ENCODE results near the gene ADAMTS5. TPM values are rescaled to one million over a fixed set of nuclear protein-coding genes. Genes with fewer than 3 reads are reported as not detected.

The ADAMTS5 gene
- total RNA-seq, 4 donors from 2014 or later: 24.8 to 99.7 (median 48.4) TPM

DNA sequence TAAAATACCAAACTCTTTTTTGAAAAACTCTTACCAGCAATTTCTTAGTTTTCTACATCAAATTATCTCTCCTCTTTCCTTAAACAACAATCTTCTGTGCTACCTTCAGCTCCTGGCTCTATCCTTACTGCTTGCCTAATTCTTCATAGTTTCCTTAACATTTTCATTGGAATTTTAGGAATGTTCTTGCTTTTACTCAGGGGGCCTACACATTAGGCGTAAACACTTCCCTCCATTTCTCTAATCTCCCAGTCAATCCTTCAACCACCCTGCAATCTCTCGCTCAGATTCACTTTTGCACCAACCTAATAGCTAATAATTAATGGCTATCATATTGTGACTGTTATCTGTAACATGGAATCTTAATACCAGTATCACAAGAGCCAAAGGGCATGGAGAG is 50.1 kb downstream of the ADAMTS5 start:
- H3K27me3 ChIP-seq: no peaks in the 10 kb centered on the region
- H3K9me3 ChIP-seq: no peaks in the 10 kb centered on the region
- intact Hi-C loops (cut with DNase I; ENCODE audit: low total_unique reads): no loop called here
- no peaks in the 10 kb centered on the region for H3K4me1 ChIP-seq
- no peak overlapping the region for H3K4me3 ChIP-seq
- H3K27ac ChIP-seq: no peak overlapping the region
- TF ChIP-seq POLR2A (IDR thresholded peaks at IDR 0.05): no peak
- TF ChIP-seq, protein P1, sequence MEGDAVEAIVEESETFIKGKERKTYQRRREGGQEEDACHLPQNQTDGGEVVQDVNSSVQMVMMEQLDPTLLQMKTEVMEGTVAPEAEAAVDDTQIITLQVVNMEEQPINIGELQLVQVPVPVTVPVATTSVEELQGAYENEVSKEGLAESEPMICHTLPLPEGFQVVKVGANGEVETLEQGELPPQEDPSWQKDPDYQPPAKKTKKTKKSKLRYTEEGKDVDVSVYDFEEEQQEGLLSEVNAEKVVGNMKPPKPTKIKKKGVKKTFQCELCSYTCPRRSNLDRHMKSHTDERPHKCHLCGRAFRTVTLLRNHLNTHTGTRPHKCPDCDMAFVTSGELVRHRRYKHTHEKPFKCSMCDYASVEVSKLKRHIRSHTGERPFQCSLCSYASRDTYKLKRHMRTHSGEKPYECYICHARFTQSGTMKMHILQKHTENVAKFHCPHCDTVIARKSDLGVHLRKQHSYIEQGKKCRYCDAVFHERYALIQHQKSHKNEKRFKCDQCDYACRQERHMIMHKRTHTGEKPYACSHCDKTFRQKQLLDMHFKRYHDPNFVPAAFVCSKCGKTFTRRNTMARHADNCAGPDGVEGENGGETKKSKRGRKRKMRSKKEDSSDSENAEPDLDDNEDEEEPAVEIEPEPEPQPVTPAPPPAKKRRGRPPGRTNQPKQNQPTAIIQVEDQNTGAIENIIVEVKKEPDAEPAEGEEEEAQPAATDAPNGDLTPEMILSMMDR (IDR thresholded peaks at IDR 0.05): no peak
- DNase-seq: no peak
- no peaks in the 10 kb centered on the region for H3K36me3 ChIP-seq

DNA sequence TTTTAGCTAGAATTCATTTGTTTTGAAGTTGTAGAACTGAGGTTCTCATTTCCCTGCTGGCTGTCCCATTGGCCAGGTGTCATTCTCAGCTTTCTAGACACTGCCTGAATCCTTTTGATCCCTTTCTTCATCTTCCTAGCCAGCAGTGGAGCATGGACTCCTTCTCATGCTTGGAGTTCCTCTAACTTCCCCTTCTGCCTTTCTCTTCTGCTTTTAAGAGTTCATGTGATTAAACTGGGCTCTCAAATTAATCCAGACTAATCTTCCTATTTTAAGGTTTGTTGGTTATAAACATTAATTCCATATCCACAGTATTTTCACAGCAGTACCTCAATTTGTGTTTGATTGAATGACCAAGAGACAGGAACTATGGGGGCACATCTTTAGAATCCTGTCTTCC is 52.3 kb downstream of the ADAMTS5 start:
- H3K4me1 ChIP-seq: no peaks in the 10 kb centered on the region

GRCh38 chr21:26912466-26912865 is 54.4 kb downstream of the ADAMTS5 start:
- no peak for DNase-seq
- no peaks in the 10 kb centered on the region for H3K36me3 ChIP-seq
- TF ChIP-seq, protein P1 (IDR thresholded peaks at IDR 0.05): no peak
- no peak for TF ChIP-seq POLR2A (IDR thresholded peaks at IDR 0.05)
- H3K4me1 ChIP-seq: no peaks in the 10 kb centered on the region
- H3K4me3 ChIP-seq: no peak overlapping the region
- H3K9me3 ChIP-seq: no peaks in the 10 kb centered on the region
- no peak overlapping the region for H3K27ac ChIP-seq
- intact Hi-C loops (cut with DNase I; ENCODE audit: low total_unique reads): no loop called here
- no peaks in the 10 kb centered on the region for H3K27me3 ChIP-seq

More for the DNA sequence above, 52.3 kb downstream of the ADAMTS5 start:
- H3K27ac ChIP-seq: no peak overlapping the region
- no peak for DNase-seq
- TF ChIP-seq POLR2A (IDR thresholded peaks at IDR 0.05): no peak
- TF ChIP-seq, protein P1 (IDR thresholded peaks at IDR 0.05): no peak
- no peaks in the 10 kb centered on the region for H3K36me3 ChIP-seq
- no peak overlapping the region for H3K4me3 ChIP-seq
- H3K9me3 ChIP-seq: no peaks in the 10 kb centered on the region
- H3K27me3 ChIP-seq: no peaks in the 10 kb centered on the region
- intact Hi-C loops (cut with DNase I; ENCODE audit: low total_unique reads): no loop called here

- intact Hi-C loops (cut with DNase I; ENCODE audit: low total_unique reads): no loop called here
Measured at GRCh38 chr21:26909972-26910371, 56.9 kb downstream of the ADAMTS5 start.

DNA sequence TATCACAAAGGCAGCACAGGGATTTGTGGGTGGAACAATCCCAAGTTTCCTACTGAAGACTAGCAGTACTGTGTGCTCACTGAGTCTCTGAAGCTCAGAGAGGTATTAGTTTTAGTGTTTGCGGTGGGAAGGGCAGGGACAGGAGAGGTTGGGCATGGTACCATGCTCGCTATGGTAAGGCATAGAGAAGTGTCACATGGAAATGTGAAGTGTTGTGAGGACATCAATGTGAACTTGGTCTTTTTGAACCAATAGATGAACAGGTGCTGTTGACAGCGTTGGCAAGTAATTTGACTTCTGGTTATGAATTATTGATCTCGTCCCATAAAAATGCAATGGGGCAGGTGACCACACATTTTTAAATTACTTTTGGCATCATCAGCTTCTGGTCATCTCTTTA is 65.9 kb downstream of the ADAMTS5 start:
- Histone ChIP-seq H3K36me3 (no peaks in the 10 kb centered on the region), H3K27ac (no peak overlapping the region), H3K4me3 (no peak overlapping the region), H3K4me1 (no peaks in the 10 kb centered on the region), H3K9me3 (no peaks in the 10 kb centered on the region), H3K27me3 (no peaks in the 10 kb centered on the region)
- TF ChIP-seq, protein P1 (IDR thresholded peaks at IDR 0.05): no peak
- DNase-seq: no peak
- intact Hi-C loops (cut with DNase I; ENCODE audit: low total_unique reads): no loop called here

More at GRCh38 chr21:26909972-26910371, 56.9 kb downstream of the ADAMTS5 start:
- Histone ChIP-seq H3K27ac (no peak overlapping the region), H3K9me3 (no peaks in the 10 kb centered on the region), H3K4me1 (no peaks in the 10 kb centered on the region), H3K27me3 (no peaks in the 10 kb centered on the region), H3K4me3 (no peak overlapping the region), H3K36me3 (no peaks in the 10 kb centered on the region)
- TF ChIP-seq, protein P1 (IDR thresholded peaks at IDR 0.05): no peak
- no peak for TF ChIP-seq POLR2A (IDR thresholded peaks at IDR 0.05)
- DNase-seq: no peak
